Left hindlimb (tissue), 1 donor: Measurements from ENCODE around the gene ADAM23.
A peak's percentile ranks its signal among the peaks of the same experiment; 100 is the strongest.

Experiments
- DNase-seq: peaks from one replicate; pipeline ENCODE4 v3.0.0-alpha.2; 2018

The ADAM23 gene

GRCh38 chr2:206572725-206573124 lies 129.4 kb downstream of the ADAM23 start:
- DNase-seq, result no peak

DNA sequence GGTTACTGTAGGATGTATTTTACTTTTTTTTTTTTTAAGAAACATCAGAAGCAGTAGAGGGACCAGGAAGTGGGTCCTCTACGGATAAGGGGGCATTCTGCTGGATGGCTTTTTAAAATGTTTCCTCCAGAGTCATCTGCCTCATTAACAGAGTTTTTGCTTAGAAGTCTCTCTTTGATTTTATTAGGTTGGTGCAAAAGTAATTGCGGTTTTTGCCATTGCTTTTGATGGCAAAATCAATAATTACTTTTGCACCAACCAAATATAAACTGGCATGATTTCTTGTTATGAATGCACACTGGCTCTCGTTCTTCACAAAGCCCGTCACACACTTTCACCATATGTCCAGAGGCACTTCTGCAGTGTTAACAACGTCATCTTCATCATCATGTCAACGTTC lies 130.5 kb downstream of the ADAM23 start:
- DNase-seq, result no peak

- no peak for DNase-seq
Observed at GRCh38 chr2:206584323-206585116, 141.2 kb downstream of the ADAM23 start.

GRCh38 chr2:206585335-206585734 lies 142.0 kb downstream of the ADAM23 start:
- DNase-seq, result no peak

DNA sequence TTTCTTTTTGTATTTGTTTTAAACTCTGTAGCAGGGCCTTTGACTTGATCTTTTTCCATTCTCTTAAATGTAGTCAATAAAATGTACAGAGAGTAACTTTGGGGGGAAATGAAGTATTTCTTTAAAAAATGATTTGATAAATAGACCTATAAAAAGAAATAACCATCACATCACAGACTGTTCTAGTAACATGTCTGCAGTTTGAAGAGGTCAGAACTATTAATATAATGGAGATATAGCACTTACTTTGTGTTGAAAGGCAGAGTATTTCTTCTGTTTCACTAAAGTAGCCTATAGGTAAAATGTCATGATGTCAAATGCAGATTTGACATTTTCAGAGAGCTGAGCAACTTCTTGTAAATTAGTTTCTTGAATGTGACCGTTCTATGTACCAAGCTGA lies 143.3 kb downstream of the ADAM23 start:
- DNase-seq, result no peak

GRCh38 chr2:206597717-206598218 lies 154.4 kb downstream of the ADAM23 start:
- no peak for DNase-seq

GRCh38 chr2:206603243-206603642 lies 159.9 kb downstream of the ADAM23 start:
- no peak for DNase-seq

DNA sequence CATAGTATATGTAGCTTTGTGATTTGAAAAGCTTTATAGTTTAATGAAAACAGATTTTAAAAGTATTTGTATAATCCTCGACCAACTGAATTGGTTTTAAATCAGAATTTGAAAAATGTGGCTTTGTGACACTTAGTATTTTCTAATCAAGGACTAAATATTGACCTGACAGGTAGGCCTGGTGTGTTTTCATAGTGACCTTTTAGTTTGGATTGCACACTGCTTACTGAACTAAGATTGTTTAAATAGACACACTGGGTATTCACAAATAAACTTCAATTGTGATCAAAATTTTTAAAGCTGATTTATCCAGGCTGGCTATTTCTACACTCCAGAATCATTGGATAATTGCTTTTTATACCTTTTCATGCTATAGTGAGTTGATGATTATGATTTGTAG lies 167.1 kb downstream of the ADAM23 start:
- no peak for DNase-seq

DNA sequence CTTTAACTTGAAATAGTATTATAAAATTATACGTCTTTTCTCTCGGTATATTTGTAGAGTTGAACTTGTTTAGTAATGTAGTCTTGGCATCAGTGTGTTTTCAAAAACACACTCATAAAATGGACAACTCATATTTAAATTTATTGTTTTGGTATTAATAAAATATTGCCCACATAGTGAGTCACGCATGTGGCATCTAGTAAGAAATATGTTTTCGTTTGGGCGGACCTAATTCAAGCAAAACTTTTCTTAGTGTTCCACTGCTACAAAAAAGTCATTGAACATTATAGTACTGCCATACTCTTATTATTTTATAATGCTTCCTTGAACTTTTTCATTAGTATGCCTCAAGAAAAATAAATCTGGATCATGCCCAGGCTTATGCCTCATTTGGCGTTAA lies 167.9 kb downstream of the ADAM23 start:
- no peak for DNase-seq

- DNase-seq, result no peak
Observed at GRCh38 chr2:206611736-206612135, 168.4 kb downstream of the ADAM23 start.

DNA sequence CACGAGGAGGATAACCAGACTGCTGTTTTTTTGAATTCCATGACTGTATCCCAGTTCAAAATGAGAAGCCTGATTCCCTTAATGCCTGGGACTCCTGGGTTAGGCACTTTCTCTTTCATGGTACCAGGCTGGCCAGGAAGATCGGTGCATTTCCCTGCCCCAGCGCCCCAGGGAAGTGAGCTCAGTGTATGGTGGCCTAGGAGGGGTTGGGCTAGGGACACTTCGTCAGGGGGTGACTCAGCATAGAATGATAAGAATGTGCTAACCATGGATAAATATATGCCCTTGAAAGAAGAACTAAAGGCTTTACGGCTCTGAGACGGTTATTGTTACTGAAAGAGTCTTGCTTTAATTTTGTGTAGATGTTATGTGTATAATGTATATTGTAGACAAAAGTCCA lies 171.5 kb downstream of the ADAM23 start:
- DNase-seq, result no peak

DNA sequence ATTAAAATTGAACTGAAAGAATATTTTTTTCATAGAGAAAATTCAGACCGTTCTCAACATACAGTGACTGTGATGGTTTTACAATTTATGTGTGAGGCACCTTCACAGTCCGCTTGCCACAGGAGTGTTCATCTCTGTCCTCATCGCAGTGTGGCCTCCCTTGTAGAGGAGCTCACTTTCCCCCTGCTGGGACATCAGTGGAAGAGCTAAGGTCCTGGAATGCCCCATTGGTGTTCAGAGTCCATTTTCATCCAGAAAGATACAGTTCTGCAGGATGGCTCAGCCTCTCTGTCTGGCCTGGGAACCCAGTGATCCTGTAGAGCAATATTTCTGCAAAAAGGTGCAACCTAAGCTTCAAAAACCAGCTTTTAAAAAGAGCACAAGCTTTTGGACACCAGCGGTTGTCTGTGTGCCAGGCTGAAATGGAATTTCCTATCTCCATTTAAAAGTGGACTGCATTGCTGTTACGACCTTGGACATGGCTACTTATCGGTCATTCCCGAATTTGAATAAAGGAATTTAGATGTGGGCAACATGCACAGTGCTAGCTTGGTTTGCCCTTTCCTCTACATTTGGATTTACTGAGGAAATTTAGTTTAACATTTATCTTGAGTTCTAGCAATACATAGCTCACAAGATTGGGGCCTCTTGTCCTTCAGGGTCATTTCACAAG lies 172.2 kb downstream of the ADAM23 start:
- DNase-seq, result no peak

- DNase-seq, result no peak
Observed at GRCh38 chr2:206616151-206616550, 172.8 kb downstream of the ADAM23 start.

GRCh38 chr2:206619011-206619410 lies 175.7 kb downstream of the ADAM23 start:
- DNase-seq, result no peak

DNA sequence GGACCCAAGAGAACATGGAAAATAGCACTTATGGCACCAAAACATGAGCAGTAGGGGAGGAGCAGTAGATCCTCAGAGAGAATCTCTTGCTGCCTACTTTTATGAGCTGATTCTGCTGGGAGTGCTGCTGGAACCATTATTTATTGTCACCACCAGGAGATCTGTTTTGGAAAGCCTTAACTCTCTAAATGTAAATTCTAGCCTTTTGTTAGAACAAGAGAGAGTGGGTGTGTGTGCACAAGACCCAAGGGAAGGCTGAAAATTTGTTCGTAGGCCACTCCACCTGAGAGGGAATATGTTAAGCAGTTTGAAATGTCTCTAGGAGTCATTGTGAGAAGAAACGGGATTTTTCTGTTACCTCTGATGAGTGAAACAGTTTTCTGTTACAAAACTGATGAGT lies 182.8 kb downstream of the ADAM23 start:
- DNase-seq, result no peak

DNA sequence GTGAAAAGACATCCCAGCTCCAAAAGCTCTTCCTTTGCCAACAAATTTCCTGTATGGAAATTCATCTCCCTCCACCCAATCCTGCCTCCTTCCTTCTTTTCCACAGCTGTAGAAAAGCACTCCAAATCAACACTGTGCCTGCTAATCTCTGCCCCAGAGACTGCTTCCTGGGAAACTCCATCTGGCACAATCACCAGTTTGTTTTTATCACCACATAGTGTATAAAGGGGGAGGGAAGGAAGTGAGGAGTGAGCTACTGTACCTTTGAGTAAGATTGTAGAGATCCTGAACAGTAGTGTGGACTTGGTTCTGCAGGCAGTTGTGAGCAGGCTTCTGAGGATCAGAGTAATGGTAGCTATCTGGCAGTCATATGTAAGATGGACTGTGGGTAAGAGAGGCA lies 184.3 kb downstream of the ADAM23 start:
- no peak for DNase-seq

GRCh38 chr2:206631340-206631739 lies 188.0 kb downstream of the ADAM23 start:
- no peak for DNase-seq

- no peak for DNase-seq
Observed at GRCh38 chr2:206635015-206635414, 191.7 kb downstream of the ADAM23 start.

DNA sequence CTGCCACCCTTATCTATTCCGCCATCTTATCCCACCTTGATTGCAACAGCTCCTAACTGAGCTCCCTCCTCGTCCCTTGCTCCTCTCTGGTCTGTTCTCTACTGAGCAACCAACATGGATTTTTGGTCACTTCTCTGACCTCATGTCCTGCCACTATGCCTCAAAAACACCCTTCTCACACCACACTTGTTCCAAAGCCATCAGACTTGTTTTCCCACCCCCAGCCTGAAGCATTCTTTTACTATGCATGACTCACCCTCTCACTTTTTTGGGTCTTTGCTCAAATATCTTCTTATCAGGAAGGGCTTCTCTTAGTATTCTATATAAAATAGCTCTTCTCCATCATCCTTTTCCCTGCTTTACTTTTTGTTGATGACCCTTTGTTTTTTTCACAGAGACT lies 196.3 kb downstream of the ADAM23 start:
- DNase-seq, result no peak

DNA sequence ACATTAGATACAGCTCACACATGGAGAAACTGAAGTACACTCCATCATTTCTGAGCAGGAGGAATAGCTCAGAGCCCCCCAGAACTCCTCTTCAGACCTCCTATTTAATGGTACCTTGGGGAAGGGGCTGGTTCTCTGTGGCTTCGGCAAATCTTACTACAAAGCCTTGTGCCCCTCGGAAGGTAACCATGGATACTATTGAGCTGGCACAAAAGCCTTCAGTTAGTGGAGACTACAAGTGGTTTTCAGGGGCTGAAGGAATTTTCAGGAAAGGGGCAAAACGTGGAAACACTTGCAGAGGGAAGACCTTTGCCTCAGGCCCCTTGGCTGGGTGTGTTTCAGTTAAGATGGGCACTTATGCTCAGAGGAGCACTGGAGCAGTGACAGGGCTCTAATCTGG lies 197.9 kb downstream of the ADAM23 start:
- no peak for DNase-seq

GRCh38 chr2:206642075-206643025 lies 199.0 kb downstream of the ADAM23 start, which contains the start of gene FAM237A:
Gene FAM237A, plus strand, starts transcription at chr2:206642487. Its CDS starts 1,750 bp downstream, at chr2:206644237.
- peak; percentile 52 for DNase-seq

DNA sequence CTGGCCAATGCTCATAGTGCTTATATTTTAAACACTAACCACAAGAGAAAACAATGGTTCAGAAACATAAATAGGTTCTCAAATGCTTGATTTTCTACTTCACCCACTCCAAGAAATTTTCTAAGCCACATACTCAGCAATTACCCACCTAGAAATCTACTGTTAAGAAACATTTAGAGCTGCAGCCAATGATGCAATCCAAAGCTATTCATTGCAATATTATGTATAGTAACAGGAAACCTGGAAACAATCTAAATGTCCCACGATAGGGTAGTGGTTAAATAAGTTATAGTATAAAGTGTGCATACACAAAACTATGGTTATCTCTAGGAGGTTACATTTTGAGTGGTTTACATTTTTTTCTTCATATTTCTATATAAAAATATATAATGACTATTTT lies 204.7 kb downstream of the ADAM23 start:
- no peak for DNase-seq

- DNase-seq, result no peak
Observed at GRCh38 chr2:206657087-206657486, 213.8 kb downstream of the ADAM23 start.
